Measurements from ENCODE around the gene MAML2. TPM values are rescaled to one million over a fixed set of nuclear protein-coding genes. Genes with fewer than 3 reads are reported as not detected.

MAML2 gene
- total and polyA plus RNA-seq, 2 experiments from 2014 or later = 2.0 to 7.1 TPM

- TF ChIP-seq REST (IDR thresholded peaks at IDR 0.05; ENCODE audit: unreplicated experiment) (no peak), STAT1 (IDR thresholded peaks at IDR 0.05; ENCODE audit: unreplicated experiment) (no peak), JUNB (IDR thresholded peaks at IDR 0.05; ENCODE audit: unreplicated experiment) (no peak)
Measured at GRCh38 chr11:96033599-96033998, 309.4 kb downstream of the MAML2 start (continued).

- no peaks in the 10 kb centered on the region for H3K79me2 ChIP-seq (replicated peaks; ENCODE audit: insufficient read depth)
- H2AFZ ChIP-seq = no peak overlapping the region
- no peaks in the 10 kb centered on the region for H3K36me3 ChIP-seq (ENCODE audit: insufficient read depth)
- no peak overlapping the region for H3K4me3 Mint-ChIP-seq
- DNase-seq (ENCODE audit: low spot score) (no peak), ATAC-seq (no peak)
- no peaks in the 10 kb centered on the region for H3K27me3 Mint-ChIP-seq (ENCODE audit: insufficient read depth, low read depth, poor library complexity)
- H3F3A ChIP-seq (replicated peaks; ENCODE audit: low read depth) = no peaks in the 10 kb centered on the region
- peaks cover 7% of the 10 kb centered on the region; the same call in 1 of the 2 replicates for H3K4me1 ChIP-seq (ENCODE audit: insufficient read depth)
- H3K27ac Mint-ChIP-seq = no peak overlapping the region; the same call in 1 of the 2 replicates
- no peaks in the 10 kb centered on the region for H3K27me3 ChIP-seq (ENCODE audit: insufficient read depth)
- H3K27ac ChIP-seq (ENCODE audit: low read depth) = no peak overlapping the region
- H3K4me3 ChIP-seq = no peak overlapping the region
- H3K9me3 Mint-ChIP-seq = no peaks in the 10 kb centered on the region
- H4K20me1 ChIP-seq (replicated peaks; ENCODE audit: insufficient read depth) = no peaks in the 10 kb centered on the region
- no peak overlapping the region for H3K4me2 ChIP-seq
- H3K4me1 Mint-ChIP-seq = peaks cover 13% of the 10 kb centered on the region
- no peaks in the 10 kb centered on the region for H3K36me3 Mint-ChIP-seq (ENCODE audit: low read depth)
- no peaks in the 10 kb centered on the region for H3K9me2 ChIP-seq (ENCODE audit: insufficient read depth)
- TF ChIP-seq EZH2phosphoT487 (IDR thresholded peaks at IDR 0.05; ENCODE audit: unreplicated experiment) (no peak), JUNB (IDR thresholded peaks at IDR 0.05; ENCODE audit: unreplicated experiment) (no peak), CREB1 (CRISPR knock-in tag; IDR thresholded peaks at IDR 0.05; ENCODE audit: low read depth) (no peak), ZNF462 (CRISPR knock-in tag; IDR thresholded peaks at IDR 0.05) (no peak), ZNF114 (CRISPR knock-in tag; IDR thresholded peaks at IDR 0.05) (no peak), REST (IDR thresholded peaks at IDR 0.05; ENCODE audit: unreplicated experiment) (no peak), CTCF (conservative IDR thresholded peaks at IDR 0.05; ENCODE audit: low read depth in 2 of 2) (no peak), EZH2 (IDR thresholded peaks at IDR 0.05; ENCODE audit: low read depth, unreplicated experiment) (no peak), NANOG (IDR thresholded peaks at IDR 0.05; ENCODE audit: borderline replicate concordance) (no peak)
Measured at GRCh38 chr11:96033095-96033494, 309.9 kb downstream of the MAML2 start.

Data from GM23338 (cell line).